Activated CD4-positive, CD25-positive, alpha-beta regulatory T cell treated with anti-CD3 and anti-CD28 coated beads, Interleukin-2, amount 50 U/mL, for 16 hours (primary cell): ENCODE measurements around the gene SQOR.

Experiments used
- DNase-seq: peaks from one replicate; pipeline ENCODE4 v3.0.0-alpha.2; 2020; ENCODE audit warnings: low read depth, low spot score

SQOR gene

DNA sequence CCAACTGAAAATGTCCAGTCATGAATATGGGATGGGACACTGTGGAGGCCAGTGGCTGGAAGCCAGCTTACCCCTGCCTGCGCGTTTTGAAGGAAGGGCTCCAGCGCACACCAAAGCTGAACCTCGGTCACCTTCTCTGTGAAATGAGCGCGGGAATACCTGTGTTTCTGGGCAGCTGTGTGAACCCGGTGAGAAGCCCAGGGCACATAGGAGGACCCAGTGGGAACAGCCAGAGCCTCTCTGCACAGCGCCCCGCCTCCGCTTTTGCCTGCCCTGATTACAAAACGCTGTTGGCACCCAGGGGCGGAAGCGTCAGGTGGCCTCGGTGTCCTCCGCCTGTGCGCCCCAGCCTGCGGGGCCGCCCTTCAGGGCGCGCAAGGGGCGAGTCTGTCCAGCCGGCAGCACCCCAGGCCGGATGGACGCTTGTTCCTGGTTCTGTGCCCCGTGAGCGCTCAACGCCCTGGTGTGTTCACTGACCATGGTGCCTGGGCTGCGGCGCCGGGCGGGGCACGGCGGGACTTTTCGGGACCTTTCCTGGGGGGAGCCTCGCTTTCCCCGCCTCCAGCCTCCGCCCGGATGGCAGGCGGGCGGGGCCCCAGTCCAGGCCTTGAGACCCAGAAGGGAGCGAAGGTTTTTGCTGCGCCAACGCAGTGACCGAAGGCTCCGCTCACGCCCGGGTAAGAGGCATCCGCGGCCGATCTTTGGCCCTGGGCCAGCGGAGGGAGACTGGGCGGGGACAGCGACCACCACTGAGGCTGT lies at the start of gene SQOR:
Gene SQOR (plus strand): TSS at position 598 of the 759 bp plus-strand sequence. CDS start 23,895 bp downstream, outside the sequence.
- DNase-seq, result peak; percentile 44

DNA sequence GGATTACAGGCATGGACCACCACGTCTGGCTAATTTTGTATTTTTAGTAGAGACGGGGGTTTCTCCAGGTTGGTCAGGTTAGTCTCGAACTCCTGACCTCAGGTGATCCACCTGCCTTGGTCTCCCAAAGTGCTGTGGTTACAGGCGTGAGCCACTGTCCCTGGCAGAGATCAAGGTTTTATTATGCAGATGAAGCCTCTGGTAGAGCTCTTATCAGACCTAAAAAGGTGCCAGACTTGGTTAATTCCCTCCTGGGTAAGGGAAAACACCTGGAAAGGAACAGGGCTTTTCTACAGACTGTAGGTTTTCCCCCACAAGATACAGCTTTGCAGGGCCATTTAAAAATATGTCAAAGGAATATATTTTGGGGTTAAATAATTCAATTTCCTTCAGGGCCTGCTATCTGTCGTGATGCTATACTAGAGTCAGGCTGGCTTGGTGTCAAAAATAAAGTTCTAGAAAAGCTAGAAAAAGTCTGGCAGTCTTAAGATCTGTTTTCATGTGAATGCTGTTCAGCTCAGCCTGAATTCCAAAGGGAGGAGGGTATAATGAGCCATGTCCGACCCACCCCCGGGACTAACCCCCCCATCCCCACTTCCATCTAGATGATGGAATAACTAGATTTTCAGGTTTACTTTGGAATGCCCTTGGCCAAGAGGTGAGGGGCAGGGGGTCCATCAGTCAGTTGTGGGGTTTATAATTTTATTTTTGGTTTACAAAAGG lies 49.6 kb upstream of the SQOR start:
- DNase-seq, result no peak

DNA sequence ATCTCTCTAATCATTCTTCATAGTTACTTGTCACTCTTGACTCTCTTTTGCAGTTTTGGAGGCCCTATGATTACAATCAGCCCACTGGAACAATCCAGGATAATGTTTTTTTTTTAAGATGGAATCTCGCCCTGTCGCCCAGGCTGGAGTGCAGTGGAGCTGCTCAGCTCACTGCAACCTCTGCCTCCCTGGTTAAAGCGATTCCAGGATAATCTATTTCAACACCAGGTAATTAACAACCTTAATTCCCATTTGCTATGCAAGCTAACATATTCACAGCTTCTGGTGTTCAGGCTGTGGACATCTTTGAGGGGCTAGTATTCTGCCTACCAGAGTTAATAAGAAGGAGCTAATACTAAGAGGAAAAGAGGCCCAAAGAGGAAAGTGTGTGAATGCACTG lies 48.7 kb upstream of the SQOR start:
- DNase-seq, result no peak

DNA sequence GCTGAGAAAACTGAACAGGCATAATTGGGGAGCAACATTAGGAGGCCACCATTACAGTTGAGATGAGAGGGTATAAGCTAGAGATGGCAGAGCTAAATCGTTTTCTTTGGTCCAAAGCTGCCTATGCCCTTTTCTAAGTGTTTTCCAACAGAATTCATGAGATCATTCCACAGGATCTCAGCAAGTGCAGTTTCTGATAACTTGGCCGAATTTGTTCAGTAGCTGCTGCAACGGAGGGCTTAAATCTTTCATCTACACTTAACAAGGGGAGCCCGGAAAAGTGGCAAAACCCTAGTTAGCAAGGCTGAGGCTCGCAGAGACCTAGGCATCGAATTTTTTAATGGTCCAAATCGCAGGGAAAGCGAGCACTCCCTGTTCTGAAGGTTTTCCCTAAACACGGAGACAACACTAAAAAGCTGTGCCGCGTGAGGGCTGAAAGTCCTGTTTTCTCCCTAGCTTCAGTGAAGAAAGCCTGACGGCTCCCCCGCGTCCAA lies 48.2 kb upstream of the SQOR start:
- DNase-seq, result no peak

DNA sequence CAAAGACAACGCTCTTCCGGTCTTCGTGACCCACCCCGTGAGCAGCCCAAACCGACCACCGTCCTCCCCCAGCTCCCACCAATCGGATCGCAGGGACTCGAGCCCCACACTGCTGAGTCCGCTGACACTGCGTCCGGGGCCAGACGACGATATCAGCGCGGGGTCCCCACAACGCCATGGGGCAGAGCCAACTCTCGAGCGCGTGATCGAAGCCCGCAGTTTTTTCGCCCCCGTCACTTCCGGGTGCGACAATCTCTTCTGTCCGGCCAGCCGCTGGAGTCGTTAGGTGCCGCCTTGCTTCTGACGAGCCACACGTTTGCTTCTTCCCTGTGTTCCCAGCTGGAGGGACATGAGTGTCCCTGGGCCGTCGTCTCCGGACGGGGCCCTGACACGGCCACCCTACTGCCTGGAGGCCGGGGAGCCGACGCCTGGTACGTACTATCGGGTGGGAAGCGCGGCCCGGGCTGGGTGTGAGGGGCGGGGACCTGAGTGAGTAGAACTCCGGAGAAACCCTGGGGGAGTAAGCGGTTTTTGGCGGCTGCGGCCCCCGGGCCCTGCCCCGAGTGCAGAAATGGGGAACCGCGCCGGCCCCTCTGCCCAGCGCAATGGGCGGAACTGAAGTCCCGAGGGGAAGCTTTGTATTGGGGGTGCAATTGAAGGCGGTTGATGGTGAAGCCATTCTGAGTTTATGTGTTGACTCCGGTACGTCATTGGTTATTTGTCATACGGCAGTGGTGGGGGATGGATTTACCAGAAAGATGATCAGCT lies 47.5 kb upstream of the SQOR start, which contains the start of gene BLOC1S6:
Gene BLOC1S6 (plus strand): TSS at position 285 of the 768 bp plus-strand sequence. CDS start 65 bp downstream, at position 350.
- DNase-seq, result peak; percentile 74

DNA sequence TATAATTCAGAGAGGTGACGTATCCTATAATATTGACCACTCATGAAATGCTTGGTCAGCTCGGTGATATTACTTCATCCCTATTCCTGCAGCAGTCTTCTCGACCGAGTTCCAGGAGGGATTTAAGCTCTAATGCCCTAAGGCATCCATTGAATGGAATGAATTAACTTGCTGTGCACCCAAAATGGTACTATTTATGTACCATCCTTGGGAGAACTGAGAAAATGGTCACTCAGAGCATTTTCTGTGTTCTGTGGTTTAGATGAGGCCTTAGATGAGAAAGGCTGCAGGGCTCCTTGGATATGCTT lies 47.0 kb upstream of the SQOR start:
- DNase-seq, result no peak

DNA sequence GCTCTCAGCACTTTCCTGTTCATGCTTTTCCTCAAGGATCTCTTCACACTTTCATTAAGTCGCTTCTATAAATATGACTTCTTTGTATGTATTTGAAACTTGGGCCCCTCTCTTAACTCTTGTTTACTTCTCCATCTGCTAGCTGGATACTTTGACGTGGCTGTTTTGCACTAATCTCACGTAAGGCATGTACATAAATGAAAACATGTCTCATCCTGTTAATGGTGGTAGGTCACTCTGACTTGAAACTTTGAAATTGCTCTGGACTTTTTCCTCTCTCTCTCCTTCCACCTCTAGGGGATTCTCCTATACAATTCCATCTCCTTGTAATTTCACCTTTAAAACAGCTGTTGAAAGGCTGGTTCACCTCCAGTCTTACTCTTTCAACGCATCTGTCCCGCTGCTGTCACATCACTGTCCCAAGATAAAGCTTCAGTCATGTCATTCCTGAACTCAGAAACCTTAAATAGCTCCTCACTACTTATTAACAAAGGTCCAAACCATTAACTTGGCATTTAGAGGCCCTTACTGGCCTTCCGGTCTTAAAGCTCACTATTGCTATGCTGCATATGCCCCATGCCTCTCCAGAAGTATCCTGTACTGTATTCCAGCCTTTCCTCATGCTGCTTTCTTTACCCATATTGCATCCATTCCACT lies 46.5 kb upstream of the SQOR start:
- DNase-seq, result no peak

DNA sequence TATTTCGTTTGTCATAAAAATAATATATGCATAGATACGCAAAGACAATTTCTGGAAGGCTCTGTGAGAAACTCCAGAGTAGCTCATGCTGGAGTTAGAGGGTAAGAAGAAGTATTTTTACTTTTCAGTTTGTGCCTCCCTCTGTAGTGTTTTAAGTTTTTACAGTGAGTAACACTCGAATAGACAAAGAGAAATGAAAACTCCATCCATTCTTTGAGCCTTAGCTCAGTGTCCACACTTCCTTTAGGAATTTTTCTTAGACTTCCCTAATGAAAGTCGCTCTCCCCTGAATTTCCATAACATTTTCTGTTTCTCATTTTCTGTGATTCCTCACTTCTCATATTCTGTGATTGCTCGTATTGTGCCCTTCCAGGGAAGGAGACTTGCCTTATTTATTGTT lies 45.6 kb upstream of the SQOR start:
- DNase-seq, result no peak

DNA sequence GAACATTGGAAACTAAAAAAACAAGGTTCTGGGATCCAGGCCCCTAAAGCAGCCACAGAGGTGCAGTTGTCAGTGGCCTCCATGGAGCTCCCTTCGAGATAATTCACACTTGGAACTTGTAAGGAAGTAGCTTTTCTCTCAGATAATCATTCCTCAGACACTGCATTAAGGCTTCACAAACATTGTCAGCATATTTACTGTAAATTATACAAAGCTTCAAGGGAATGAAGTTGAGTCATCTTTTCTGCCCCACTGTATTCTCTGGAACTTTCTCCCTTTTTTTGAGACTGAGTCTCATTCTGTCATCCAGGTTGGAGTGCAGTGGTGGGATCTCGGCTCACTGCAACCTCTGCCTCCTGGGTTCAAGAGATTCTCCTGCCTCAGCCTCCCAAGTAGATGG lies 40.5 kb upstream of the SQOR start:
- DNase-seq, result no peak

DNA sequence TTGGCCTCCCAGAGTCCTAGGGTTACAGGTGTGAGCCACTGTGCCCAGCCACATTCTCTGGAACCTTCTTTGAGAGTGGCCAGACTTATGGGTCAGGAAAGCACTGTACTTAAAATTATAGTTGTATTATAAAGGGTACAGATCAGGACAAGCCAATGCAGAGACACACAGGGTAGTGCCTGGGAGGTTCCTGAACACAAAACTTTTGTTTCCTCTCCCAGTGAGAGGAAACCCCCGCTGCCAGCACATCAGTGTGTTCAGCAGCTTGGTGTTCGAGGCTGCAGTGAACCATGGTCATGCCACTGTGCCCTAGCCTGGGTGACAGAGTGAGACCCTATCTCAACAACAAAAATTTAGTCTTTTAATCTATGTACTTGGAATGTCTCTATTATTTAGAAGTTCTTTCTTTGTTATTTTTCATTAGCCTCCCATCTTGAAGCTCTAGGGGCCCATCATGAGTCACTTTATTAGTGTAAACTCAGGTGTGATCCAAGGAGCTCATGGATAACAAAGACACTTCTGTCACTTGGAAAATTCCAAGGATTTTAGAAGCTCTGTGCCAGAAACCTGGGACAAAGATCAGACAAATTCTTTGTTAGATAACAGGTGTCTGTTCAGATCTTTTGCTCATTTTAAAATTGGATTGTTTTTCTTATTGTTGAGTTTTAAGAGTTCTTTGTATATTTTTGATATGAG lies 39.8 kb upstream of the SQOR start:
- no peak for DNase-seq

DNA sequence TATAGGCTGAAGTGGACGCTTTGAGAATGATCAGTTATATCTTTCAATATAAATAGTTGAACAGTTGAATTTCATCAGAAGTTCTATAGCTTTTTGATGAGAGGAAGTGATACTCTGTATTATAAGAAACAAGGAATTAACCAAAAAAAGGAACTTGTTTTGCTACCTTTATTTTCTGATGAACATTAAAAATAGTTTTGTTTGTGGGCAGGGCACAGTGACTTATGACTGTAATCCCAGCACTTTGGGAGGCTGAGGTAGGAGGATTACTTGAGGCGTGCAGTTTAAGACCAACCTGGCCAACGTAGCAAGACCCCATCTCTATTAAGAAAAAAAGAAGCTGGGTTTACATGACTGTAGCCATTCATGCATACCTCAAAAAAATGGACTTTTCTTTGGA lies 30.9 kb upstream of the SQOR start:
- no peak for DNase-seq

DNA sequence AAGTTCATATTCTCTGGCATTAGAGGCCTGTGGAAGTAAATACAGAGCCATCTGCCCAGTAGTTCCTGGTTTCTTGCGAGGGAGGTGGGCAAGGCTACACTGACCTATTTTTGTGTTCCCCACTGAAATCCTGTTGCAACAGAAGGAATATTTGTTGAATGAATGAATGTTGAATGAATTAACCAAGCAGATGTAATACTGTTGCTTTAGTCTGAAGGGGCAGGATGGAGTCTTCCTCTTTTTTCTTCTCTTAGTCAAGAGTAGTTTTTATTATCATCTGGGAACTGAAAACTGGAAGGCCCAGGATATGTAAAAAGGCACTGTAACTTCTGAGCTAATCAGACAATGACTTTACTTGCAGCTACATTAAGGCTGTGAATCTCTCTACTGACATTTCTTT lies 30.5 kb upstream of the SQOR start:
- no peak for DNase-seq

DNA sequence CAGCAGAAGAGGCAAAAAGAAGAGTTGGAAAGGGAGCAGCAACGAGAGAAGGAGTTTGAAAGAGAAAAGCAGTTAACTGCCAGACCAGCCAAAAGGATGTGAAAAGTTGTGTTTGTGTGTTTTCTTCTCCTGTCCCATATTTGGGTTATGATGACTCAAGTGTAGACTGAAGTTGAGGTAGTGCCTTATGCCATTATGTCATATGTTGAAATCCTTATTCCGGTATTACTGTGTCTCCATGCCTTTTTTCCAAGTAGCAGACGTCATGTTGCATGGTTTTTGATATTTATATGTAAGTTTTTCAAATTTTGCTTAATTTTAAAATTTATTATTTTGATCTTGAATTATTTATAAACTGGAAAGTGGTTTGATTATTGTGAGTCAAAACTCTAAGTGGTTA lies 28.4 kb upstream of the SQOR start:
- no peak for DNase-seq

DNA sequence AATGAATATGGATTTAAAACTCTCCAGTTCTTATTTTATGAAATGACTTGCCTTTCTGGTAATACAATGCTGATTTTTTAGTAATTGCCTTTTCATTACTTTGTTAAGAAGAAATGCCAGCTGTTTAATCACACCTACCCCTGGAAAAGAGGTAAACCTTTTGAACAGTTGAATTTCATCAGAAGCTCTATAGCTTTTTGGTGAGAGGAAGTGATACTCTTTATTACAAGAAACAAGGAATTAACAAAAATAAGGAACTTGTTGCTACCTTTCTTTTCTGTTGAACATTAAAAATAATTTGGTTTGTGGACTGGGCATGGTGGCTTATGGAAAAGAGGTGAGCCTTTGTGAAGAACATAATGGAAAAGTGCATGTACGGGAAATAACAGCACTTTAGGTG lies 28.0 kb upstream of the SQOR start:
- DNase-seq, result no peak

DNA sequence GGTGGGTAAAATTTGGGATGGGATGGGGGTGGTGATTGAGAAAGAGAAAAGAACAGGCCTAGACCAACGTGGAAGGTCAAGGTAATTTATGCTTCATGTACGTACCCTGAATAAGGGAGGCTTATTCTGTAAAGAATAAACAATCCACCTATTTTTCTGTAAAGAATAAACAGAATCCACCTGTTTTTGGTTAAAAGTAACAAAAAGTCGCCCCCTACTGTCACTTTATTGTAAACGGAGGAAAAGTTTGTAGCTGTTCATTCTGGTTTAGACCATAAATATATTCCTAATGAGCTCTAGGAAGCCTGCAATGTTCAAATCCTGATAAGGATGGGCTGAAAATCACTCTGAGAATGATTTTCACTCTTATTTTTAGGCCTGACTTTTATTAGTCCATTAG lies 23.5 kb upstream of the SQOR start:
- no peak for DNase-seq

DNA sequence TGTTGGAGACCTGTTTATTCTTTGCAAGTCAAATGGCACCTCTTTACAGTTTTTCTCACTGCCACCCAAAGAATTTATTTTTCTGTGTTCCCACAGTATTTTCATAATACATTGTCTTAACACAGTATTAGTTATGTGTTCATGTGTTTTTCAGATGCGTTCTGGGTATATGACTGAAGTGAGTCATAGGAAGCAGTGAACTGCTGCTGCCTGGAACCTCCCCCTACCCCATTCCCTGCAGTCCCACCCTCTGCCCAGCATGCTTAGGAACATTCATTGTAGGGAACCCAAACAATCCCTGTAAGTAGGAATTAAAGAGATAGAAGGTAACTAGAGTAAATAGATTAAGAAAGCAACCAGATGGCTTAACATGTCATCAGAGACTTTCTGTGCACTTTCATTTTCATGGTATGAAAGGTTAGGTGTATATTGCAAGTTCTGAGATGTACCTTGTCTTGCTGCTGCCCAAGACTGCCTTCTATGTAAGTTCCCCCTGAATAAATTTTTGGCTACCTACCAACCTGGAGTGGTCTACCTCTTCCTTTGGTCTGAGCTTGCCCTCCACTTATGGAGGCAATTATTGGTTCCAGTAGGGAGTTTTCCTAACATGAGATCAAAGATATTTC lies 21.9 kb upstream of the SQOR start:
- DNase-seq, result no peak

DNA sequence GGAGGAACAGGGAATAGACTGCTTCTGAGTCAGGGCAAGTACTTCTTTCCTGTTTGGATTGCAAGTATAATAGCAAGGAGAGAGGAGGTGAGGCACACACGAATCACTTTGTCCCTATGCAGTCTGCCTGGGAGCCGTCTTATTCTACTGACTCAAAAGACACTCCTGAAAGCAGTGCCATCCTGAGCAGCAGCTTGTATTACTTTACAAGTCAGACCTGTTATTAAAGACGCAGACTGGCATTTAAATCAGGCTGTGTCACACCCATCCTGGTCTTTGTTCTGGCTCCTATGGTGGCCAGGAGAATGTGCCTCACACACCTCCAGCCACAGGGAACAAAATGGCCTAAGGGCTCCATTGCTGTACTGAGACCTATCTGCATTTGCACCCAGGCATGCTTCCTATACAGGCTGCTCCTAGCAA lies 17.9 kb upstream of the SQOR start:
- DNase-seq, result no peak

DNA sequence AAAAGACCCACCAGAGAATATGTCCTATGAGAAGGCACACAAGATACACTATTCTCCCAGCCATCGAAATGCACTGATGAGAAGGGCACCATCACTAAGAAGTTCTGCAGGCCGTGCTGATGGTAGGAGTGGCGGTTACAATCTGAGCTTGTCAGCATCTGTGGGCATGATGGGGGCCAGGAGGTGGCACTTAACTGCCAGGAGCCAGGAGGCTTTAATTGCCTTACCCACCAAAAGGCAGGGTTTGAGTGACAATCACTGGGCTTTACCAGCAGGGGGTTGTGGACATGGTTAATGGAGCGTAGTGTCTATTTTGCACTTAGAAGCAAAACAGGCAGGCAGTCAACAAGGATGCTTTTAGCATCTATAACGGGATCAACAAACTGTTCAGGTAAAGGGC lies 16.0 kb upstream of the SQOR start:
- no peak for DNase-seq

DNA sequence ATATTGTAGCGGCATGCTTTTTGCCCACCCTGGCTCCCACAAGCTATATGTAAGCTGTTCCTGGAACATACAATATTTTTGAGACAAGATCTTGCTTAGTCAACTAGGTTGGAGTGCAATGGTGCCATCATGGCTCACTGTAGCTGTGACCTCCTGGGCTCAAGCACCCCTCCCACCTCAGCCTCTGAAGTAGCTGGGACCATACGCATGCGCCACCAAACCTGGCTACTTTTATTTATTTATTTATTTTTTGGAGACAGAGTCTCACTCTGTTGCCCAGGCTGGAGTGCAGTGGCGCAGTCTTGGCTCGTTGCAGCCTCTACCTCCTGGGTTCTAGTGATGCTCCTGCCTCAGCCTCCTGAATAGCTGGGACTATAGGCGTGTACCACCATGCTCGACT lies 6.7 kb upstream of the SQOR start:
- no peak for DNase-seq

DNA sequence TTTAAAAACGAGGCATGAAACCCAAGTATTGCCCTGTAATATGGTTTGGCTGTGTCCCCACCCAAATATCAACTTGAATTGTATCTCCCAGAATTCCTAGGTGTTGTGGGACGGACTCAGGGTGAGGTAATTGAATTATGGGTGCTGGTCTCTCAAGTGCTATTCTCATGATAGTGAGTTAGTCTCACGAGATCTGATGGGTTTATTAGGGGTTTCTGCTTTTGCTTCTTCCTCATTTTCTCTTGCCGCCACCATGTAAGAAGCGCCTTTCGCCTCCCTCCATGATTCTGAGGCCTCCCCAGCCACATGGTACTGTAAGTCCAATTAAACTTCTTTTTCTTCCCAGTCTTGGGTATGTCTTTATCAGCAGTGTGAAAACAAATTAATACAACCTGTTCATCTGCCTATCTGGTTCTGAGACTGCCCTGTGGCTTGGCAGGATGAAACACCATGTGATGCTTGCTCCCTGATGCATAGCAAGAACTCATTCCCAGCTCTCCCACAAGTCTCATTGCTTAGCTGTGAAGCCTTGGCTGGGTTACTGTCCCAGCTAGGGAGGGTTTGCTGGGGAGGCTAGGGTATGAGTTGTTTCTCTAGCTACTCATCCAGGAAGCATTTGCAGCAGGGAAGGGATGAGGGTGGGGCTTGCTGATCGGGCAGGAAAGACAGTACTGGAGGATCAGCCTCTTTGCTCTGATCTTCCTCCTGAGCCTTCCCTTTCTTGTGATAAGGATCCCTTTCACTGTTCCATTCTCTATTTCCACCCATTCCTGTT lies 3.7 kb upstream of the SQOR start:
- DNase-seq, result no peak
